ENCODE measurements around the gene CPB2.

DNA sequence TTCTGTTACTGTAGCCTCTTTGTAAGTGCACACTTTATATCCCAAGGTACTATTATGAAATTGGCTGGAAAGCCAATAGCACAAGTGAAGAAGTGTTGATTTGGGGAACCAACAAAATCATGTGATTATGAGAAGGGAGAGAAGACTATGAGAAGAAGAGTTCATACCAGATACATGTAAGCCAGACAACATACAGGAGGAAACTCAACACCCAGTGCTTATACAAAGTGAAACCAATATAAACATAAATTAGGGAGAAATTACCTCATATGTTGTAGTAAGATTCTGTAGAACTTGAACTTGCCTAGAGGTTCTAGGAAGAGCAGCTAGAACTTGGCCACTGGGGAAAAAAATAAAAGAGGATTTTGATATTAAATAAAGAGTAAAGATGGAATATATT is 17.4 kb downstream of the CPB2 start:
- TF ChIP-seq, protein P1, sequence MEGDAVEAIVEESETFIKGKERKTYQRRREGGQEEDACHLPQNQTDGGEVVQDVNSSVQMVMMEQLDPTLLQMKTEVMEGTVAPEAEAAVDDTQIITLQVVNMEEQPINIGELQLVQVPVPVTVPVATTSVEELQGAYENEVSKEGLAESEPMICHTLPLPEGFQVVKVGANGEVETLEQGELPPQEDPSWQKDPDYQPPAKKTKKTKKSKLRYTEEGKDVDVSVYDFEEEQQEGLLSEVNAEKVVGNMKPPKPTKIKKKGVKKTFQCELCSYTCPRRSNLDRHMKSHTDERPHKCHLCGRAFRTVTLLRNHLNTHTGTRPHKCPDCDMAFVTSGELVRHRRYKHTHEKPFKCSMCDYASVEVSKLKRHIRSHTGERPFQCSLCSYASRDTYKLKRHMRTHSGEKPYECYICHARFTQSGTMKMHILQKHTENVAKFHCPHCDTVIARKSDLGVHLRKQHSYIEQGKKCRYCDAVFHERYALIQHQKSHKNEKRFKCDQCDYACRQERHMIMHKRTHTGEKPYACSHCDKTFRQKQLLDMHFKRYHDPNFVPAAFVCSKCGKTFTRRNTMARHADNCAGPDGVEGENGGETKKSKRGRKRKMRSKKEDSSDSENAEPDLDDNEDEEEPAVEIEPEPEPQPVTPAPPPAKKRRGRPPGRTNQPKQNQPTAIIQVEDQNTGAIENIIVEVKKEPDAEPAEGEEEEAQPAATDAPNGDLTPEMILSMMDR (IDR thresholded peaks at IDR 0.05 in 4 of 5, conservative IDR thresholded peaks at IDR 0.05 in 1 of 5), result no peak
- no peak for TF ChIP-seq POLR2A (IDR thresholded peaks at IDR 0.05)
